Kidney (tissue), 14 donors: ENCODE data around the gene TMTC3. TPM values are rescaled to one million over a fixed set of nuclear protein-coding genes. Genes with fewer than 3 reads are reported as not detected.
"Not testable (repeated sequence)": the region's sequence is repeated elsewhere in the genome, so short reads cannot be mapped to it uniquely, and the experiment has no call there.

Source experiments
- DNase-seq, 5 donors: peaks; one replicate each; pipeline ENCODE4 v3.0.0-alpha.2; 2013 to 2020
- FAIRE-seq: peaks from 2 replicates; lab custom pipeline; 2012; peaks lifted over from hg19 to GRCh38; lab: Jason Lieb, UNC
- H3K27ac ChIP-seq, 2 donors: one replicate each; pipeline ENCODE4 v1.7.0; 2013; ENCODE audit warnings: low read depth in 2 of 2, low read length in 2 of 2, inconsistent platforms in 1 of 2
- H3K27me3 ChIP-seq: one replicate; pipeline ENCODE4 v1.7.1; 2013; ENCODE audit warnings: low read length, inconsistent platforms; ENCODE audit not compliant: control insufficient read depth, insufficient read depth
- H3K36me3 ChIP-seq, 3 donors: one replicate each; pipeline versions ENCODE4 v1.7.0 to v1.7.1; 2013; ENCODE audit warnings: low read length in 3 of 3, control low read depth in 1 of 3, inconsistent platforms in 1 of 3; ENCODE audit not compliant: insufficient read depth in 3 of 3, control insufficient read depth in 2 of 3
- H3K4me1 ChIP-seq, 3 donors: one replicate each; pipeline versions ENCODE4 v1.7.0 to v1.7.1; 2013; ENCODE audit warnings: low read length in 3 of 3, inconsistent platforms in 1 of 3, low read depth in 1 of 3; ENCODE audit not compliant: control insufficient read depth in 2 of 3, insufficient read depth in 2 of 3
- H3K4me3 ChIP-seq, 3 donors: one replicate each; pipeline versions ENCODE4 v1.7.0 to v1.8.1; 2013; ENCODE audit warnings: low read length in 3 of 3, control low read depth in 1 of 3, inconsistent platforms in 1 of 3
- H3K9ac ChIP-seq, 3 donors: one replicate each; pipeline versions ENCODE4 v1.7.0 to v1.7.1; 2013; ENCODE audit warnings: low read length in 3 of 3, control low read depth in 1 of 3, inconsistent platforms in 1 of 3
- H3K9me3 ChIP-seq, 3 donors: one replicate each; pipeline versions ENCODE4 v1.7.0 to v1.7.1; 2013; ENCODE audit warnings: low read length in 3 of 3, control low read depth in 1 of 3, inconsistent platforms in 1 of 3; ENCODE audit not compliant: control insufficient read depth in 2 of 3, insufficient read depth in 1 of 3
- intact Hi-C: fragments of 100-400 bp; cut with DNase I; formaldehyde crosslinking; loops from one replicate; pipeline ENCODE4 v1.11.1; 2022
- polyA plus RNA-seq: library from polyadenylated mRNA; stranded (reverse); fragments of 350-450 nt; fragmentation: Illumina TruSeq; extraction: RNeasy Lipid Tissue Mini Kit (QIAGEN cat#74804); gene quantifications from one replicate; pipeline ENCODE4 v1.2.3, GENCODE V29; 2014; ENCODE audit warnings: low read depth, low replicate concordance; ENCODE audit not compliant: insufficient read depth
- total RNA-seq: library from RNA; stranded (reverse); fragmentation: NEBNext Ultra II Directional; extraction: Animal tissue kit (Norgen Biotek cat#: 25700); gene quantifications from one replicate; pipeline ENCODE4 v1.2.1, GENCODE V29; 2021
- TF ChIP-seq, protein P1 (sequence below): IDR thresholded peaks from 3 replicates; pipeline ENCODE4 v1.5.1; 2012; ENCODE audit warnings: mild to moderate bottlenecking, moderate library complexity, borderline replicate concordance; ENCODE audit not compliant: insufficient read depth; ENCODE audit errors: extremely low read depth
- donor health status: control.
- donor health status: control.
- donor health status: control.
- donor health status: control.
- donor health status: control.
- donor health status: DM: yes; HTN: yes; CAD: no.
- donor health status: Normal renal cell carcinoma (clear cell type).

The TMTC3 gene
- total and polyA plus RNA-seq, 2 donors from 2014 or later = 5.1 to 23.5 TPM

DNA sequence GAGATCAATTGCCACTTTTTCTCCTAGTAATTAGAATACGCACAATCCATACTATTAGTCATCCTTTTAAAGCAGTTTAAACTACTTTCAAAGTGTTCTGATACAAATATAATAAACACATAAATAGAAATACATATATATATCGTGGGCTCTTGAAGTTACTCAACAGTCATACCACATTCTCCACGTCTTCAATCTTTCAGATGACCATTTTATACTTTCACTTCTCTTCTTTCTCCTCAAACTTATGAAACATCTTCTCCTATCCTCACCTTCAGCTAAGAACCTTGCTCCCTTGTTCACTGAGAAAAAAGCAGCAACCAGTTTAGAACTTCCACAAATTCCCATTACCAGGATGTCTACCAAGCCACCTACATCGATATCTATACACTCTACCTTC, 19.4 kb upstream of the TMTC3 start:
- intact Hi-C loops = no loop called here
- Histone ChIP-seq H3K27ac (no peak overlapping the region), H3K4me3 (no peak overlapping the region), H3K9ac (no peak overlapping the region), H3K9me3 (no peaks in the 10 kb centered on the region), H3K4me1 (no peaks in the 10 kb centered on the region), H3K27me3 (no peaks in the 10 kb centered on the region), H3K36me3 (peaks cover 0 to 6% (median 3%) of the 10 kb centered on the region in 3 donors)
- no peak for DNase-seq
- no peak for FAIRE-seq
- TF ChIP-seq, protein P1, sequence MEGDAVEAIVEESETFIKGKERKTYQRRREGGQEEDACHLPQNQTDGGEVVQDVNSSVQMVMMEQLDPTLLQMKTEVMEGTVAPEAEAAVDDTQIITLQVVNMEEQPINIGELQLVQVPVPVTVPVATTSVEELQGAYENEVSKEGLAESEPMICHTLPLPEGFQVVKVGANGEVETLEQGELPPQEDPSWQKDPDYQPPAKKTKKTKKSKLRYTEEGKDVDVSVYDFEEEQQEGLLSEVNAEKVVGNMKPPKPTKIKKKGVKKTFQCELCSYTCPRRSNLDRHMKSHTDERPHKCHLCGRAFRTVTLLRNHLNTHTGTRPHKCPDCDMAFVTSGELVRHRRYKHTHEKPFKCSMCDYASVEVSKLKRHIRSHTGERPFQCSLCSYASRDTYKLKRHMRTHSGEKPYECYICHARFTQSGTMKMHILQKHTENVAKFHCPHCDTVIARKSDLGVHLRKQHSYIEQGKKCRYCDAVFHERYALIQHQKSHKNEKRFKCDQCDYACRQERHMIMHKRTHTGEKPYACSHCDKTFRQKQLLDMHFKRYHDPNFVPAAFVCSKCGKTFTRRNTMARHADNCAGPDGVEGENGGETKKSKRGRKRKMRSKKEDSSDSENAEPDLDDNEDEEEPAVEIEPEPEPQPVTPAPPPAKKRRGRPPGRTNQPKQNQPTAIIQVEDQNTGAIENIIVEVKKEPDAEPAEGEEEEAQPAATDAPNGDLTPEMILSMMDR = no peak

GRCh38 chr12:88127099-88127498, 15.0 kb upstream of the TMTC3 start:
- H3K4me1 ChIP-seq = no peaks in the 10 kb centered on the region
- H3K4me3 ChIP-seq = no peak overlapping the region
- TF ChIP-seq, protein P1 = no peak
- no peak overlapping the region for H3K9ac ChIP-seq
- no peak overlapping the region for H3K27ac ChIP-seq
- DNase-seq (no peak), FAIRE-seq (no peak)
- H3K9me3 ChIP-seq = no peaks in the 10 kb centered on the region
- intact Hi-C loops = no loop called here
- H3K27me3 ChIP-seq = no peaks in the 10 kb centered on the region
- peaks cover 0 to 6% (median 3%) of the 10 kb centered on the region in 3 donors for H3K36me3 ChIP-seq

- no peak for FAIRE-seq
- no peaks in the 10 kb centered on the region for H3K9me3 ChIP-seq
- no peak overlapping the region for H3K9ac ChIP-seq
- no peaks in the 10 kb centered on the region for H3K27me3 ChIP-seq
- no peak for DNase-seq
- H3K27ac ChIP-seq = no peak overlapping the region
- peaks cover 0 to 6% (median 3%) of the 10 kb centered on the region in 3 donors for H3K36me3 ChIP-seq
- no peak overlapping the region for H3K4me3 ChIP-seq
- intact Hi-C loops = no loop called here
- H3K4me1 ChIP-seq = no peaks in the 10 kb centered on the region
- TF ChIP-seq, protein P1 = no peak
These were observed 14.3 kb upstream of the TMTC3 start for GRCh38 chr12:88127855-88128254.

- H3K36me3 ChIP-seq = peaks cover 0 to 12% (median 3%) of the 10 kb centered on the region in 3 donors
- no peak overlapping the region for H3K27ac ChIP-seq
- H3K4me1 ChIP-seq = no peaks in the 10 kb centered on the region
- no peak for FAIRE-seq
- TF ChIP-seq, protein P1 = no peak
- H3K9ac ChIP-seq = no peak overlapping the region
- intact Hi-C loops = no loop called here
- no peak for DNase-seq
- H3K4me3 ChIP-seq = no peak overlapping the region
- H3K27me3 ChIP-seq = no peaks in the 10 kb centered on the region
- H3K9me3 ChIP-seq = no peaks in the 10 kb centered on the region
These were observed 9.7 kb upstream of the TMTC3 start for GRCh38 chr12:88132392-88132791.

- H3K27ac ChIP-seq, H3K4me3 ChIP-seq, H3K4me1 ChIP-seq, H3K9ac ChIP-seq, intact Hi-C loops, DNase-seq, FAIRE-seq, H3K9me3 ChIP-seq, H3K27me3 ChIP-seq: not testable (repeated sequence)
- H3K36me3 ChIP-seq = peaks cover 0 to 12% (median 3%) of the 10 kb centered on the region in 3 donors
These were observed 8.9 kb upstream of the TMTC3 start for GRCh38 chr12:88133181-88133580.
